GM21723 (cell line): Measurements from ENCODE around the gene DOP1A.
A peak's percentile ranks its signal among the peaks of the same experiment; 100 is the strongest.

ENCODE experiments used
- ATAC-seq: cut with Tn5 transposase; IDR thresholded peaks from one replicate; pipeline ENCODE4 v1.9.1; 2021; ENCODE audit warnings: mild to moderate bottlenecking, moderate library complexity; ENCODE audit not compliant: unreplicated experiment

The DOP1A gene

GRCh38 chr6:83193747-83194566, 126.5 kb downstream of the DOP1A start:
- ATAC-seq: peak; percentile 41

GRCh38 chr6:83198486-83199172, 131.2 kb downstream of the DOP1A start:
- no peak for ATAC-seq

- ATAC-seq: peak; percentile 68
Measured at GRCh38 chr6:83199173-83199862, 131.8 kb downstream of the DOP1A start.

GRCh38 chr6:83199863-83200225, 132.4 kb downstream of the DOP1A start:
- ATAC-seq: peak; percentile 14

GRCh38 chr6:83202031-83202430, 134.6 kb downstream of the DOP1A start:
- no peak for ATAC-seq

GRCh38 chr6:83215131-83216047, 147.9 kb downstream of the DOP1A start:
- peak; percentile 100 for ATAC-seq

GRCh38 chr6:83216806-83217205, 149.3 kb downstream of the DOP1A start:
- ATAC-seq: no peak
